SK-N-SH (cell line): ENCODE results near the gene FKBP8. TPM values are rescaled to one million over a fixed set of nuclear protein-coding genes. Genes with fewer than 3 reads are reported as not detected.

ENCODE experiments used
- CTCF ChIA-PET: fragments of 300-600, 350-600 bp; formaldehyde crosslinking; extraction: SDS; loops from one replicate; lab custom pipeline; 2021; lab: Yijun Ruan, JAX
- POLR2A ChIA-PET: fragments of 350-600 bp; sonication (Branson Sonifier 250); formaldehyde crosslinking; extraction: SDS; loops from one replicate; lab custom pipeline; 2020; ENCODE audit warnings: antibody characterized with exemption, inconsistent platforms; lab: Yijun Ruan, JAX
- DNase-seq: peaks from one replicate; pipeline ENCODE4 v3.0.0; 2012
- H2AFZ ChIP-seq: fragments of 200-600 bp; sonication (generic); 2 replicates; pipeline ENCODE4 v1.8.1; 2016; ENCODE audit warnings: antibody characterized with exemption, mild to moderate bottlenecking, low read depth
- H3F3A ChIP-seq: fragments of 200-600 bp; sonication (generic); replicated peaks from 2 replicates; pipeline ENCODE3; 2016; ENCODE audit warnings: antibody characterized with exemption, mild to moderate bottlenecking; ENCODE audit not compliant: insufficient read depth
- H3K27ac ChIP-seq, 2 experiments: fragments of 200-500 bp in 1 of 2; fragments of 200-600 bp in 1 of 2; sonication (Bioruptor generic) in 1 of 2; sonication (generic), shearing (Covaris generic) in 1 of 2; 2 replicates each; pipeline versions ENCODE4 v1.5.1 to v1.6.1; 2014 to 2016; ENCODE audit warnings: low read depth in 2 of 2, inconsistent platforms in 1 of 2, low read length in 1 of 2, mild to moderate bottlenecking in 1 of 2, mixed read lengths in 1 of 2
- H3K27me3 ChIP-seq: fragments of 200-600 bp; sonication (generic), shearing (Covaris generic); 2 replicates; pipeline ENCODE4 v1.6.1; 2016; ENCODE audit warnings: mixed run types; ENCODE audit not compliant: insufficient read depth
- H3K36me3 ChIP-seq, 2 experiments: fragments of 200-500 bp in 1 of 2; fragments of 200-600 bp in 1 of 2; sonication (Bioruptor generic) in 1 of 2; sonication (generic) in 1 of 2; replicated peaks in 1 of 2; 2 replicates each; pipeline versions ENCODE3 to v1.5.1; 2014 to 2016; ENCODE audit warnings: low read length in 1 of 2, mild to moderate bottlenecking in 1 of 2; ENCODE audit not compliant: insufficient read depth in 2 of 2, control insufficient read depth in 1 of 2
- H3K4me1 ChIP-seq, 2 experiments: fragments of 200-500 bp in 1 of 2; fragments of 200-600 bp in 1 of 2; sonication (Bioruptor generic) in 1 of 2; sonication (generic), shearing (Covaris generic) in 1 of 2; 2 replicates each; pipeline versions ENCODE4 v1.5.1 to v1.6.1; 2014 to 2016; ENCODE audit warnings: low read depth in 1 of 2, low read length in 1 of 2, mixed run types in 1 of 2; ENCODE audit not compliant: insufficient read depth in 2 of 2, control insufficient read depth in 1 of 2
- H3K4me2 ChIP-seq: fragments of 200-600 bp; sonication (generic), shearing (Covaris generic); 2 replicates; pipeline ENCODE4 v1.6.1; 2017; ENCODE audit warnings: mixed run types
- H3K4me3 ChIP-seq, 2 experiments: fragments of 200-500 bp in 1 of 2; fragments of 200-600 bp in 1 of 2; sonication (Bioruptor generic) in 1 of 2; sonication (generic), shearing (Covaris generic) in 1 of 2; 2 replicates each; pipeline versions ENCODE4 v1.5.1 to v1.8.1; 2014 to 2016; ENCODE audit warnings: low read depth in 2 of 2, inconsistent platforms in 1 of 2, low read length in 1 of 2, mild to moderate bottlenecking in 1 of 2, mixed read lengths in 1 of 2, moderate library complexity in 1 of 2
- H3K79me2 ChIP-seq: fragments of 200-600 bp; sonication (generic); 2 replicates; pipeline ENCODE4 v1.8.1; 2017; ENCODE audit warnings: mild to moderate bottlenecking; ENCODE audit not compliant: insufficient read depth
- H3K9ac ChIP-seq: fragments of 200-600 bp; sonication (generic); 2 replicates; pipeline ENCODE4 v1.6.1; 2017; ENCODE audit warnings: mixed run types
- H3K9me2 ChIP-seq: fragments of 200-600 bp; sonication (generic); 2 replicates; pipeline ENCODE4 v1.6.1; 2017; ENCODE audit warnings: mixed run types
- H3K9me3 ChIP-seq: fragments of 200-600 bp; sonication (generic); 2 replicates; pipeline ENCODE4 v1.6.1; 2017; ENCODE audit warnings: mixed run types, mild to moderate bottlenecking, moderate library complexity
- H4K20me1 ChIP-seq: fragments of 200-600 bp; sonication (generic); 2 replicates; pipeline ENCODE4 v1.6.1; 2017; ENCODE audit warnings: mild to moderate bottlenecking, mixed run types; ENCODE audit not compliant: insufficient read depth
- CHD2 ChIP-seq: fragments of 150-350 bp; IDR thresholded peaks from 2 replicates; pipeline ENCODE4 v1.6.1; 2018; ENCODE audit warnings: low read length; ENCODE audit not compliant: partially characterized antibody
- FOXM1 ChIP-seq: IDR thresholded peaks from 2 replicates; pipeline ENCODE4 v1.4.0; 2012; ENCODE audit warnings: low read depth, mild to moderate bottlenecking
- GATA2 ChIP-seq: sonication (generic); formaldehyde crosslinking; IDR thresholded peaks from 2 replicates; pipeline ENCODE4 v1.5.0; 2020; ENCODE audit warnings: mild to moderate bottlenecking, missing genetic modification reagents
- MXI1 ChIP-seq: IDR thresholded peaks from 2 replicates; pipeline ENCODE4 v1.6.1; 2012; ENCODE audit warnings: mild to moderate bottlenecking, low read depth, low read length, improper control_type of control experiment
- POLR2AphosphoS5 ChIP-seq: IDR thresholded peaks from 2 replicates; pipeline ENCODE4 v1.6.1; 2012; ENCODE audit warnings: low read depth, low read length
- RAD21 ChIP-seq: IDR thresholded peaks from 2 replicates; pipeline ENCODE4 v1.6.1; 2012; ENCODE audit warnings: mild to moderate bottlenecking, low read length
- TAF1 ChIP-seq: IDR thresholded peaks from 2 replicates; pipeline ENCODE4 v1.6.1; 2012; ENCODE audit warnings: low read depth, mild to moderate bottlenecking, low read length, moderate library complexity, borderline replicate concordance
- YY1 ChIP-seq: IDR thresholded peaks from 2 replicates; pipeline ENCODE4 v1.4.0; 2012; ENCODE audit warnings: low read depth, mild to moderate bottlenecking
- WGBS: methylation state at CpG from one replicate; pipeline ENCODE4 v1.1.6; 2017; ENCODE audit warnings: low lambda C conversion rate; 5-methylcytosine and 5-hydroxymethylcytosine counted together
- polyA plus RNA-seq, 3 experiments: library from polyadenylated mRNA; depleted of rRNA; stranded (reverse); fragments of >200 nt; gene quantifications; 2 replicates each; pipeline ENCODE4 v1.2.3, GENCODE V29; 2012

The FKBP8 gene
- polyA plus RNA-seq, 1 of the 3 experiments (the other 2 are of a cell fraction), result 273 TPM

DNA sequence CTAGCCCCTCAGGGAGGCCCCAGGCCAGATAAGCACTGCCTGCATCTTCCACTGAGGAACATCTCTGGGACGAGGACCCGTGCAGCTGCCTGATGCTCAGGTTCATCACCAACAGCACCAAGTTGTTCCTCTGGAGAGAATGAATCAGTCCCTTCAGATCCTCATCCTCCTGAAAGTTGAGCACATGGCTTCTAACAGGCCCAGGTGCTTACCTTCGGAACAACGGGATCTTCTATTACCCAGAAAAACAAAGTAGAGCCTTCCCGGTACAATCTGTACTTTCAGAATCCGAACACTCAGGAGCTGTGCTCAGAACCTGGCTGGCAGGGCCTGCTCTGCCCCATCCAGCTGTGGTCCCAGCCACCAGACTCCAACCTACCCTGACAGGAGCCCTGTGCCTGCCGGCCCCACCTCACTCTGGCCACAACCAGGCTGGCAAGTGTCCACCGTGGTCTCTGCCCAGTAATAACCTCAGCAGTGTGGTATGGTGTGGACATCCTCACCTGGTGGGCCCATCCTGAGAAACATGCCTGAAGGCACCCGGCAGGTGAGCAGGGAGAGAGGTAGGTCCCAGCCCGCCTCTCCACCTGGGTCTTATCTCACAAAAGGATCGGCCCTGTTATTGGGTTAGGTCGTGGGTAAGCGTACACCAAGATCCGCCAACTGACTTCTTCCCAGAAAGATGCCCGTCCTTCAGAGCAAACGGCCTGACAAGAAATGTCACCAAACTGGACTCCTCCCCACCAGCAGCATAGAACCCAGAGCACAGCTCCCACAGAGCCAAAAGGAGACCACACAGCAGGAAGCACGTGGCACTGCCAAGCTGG is 55.6 kb downstream of the FKBP8 start:
- Histone ChIP-seq H3K36me3 (no peaks in the 10 kb centered on the region), H2AFZ (no peak overlapping the region), H3K4me1 (peaks cover 14 to 48% of the 10 kb centered on the region in 2 experiments; a peak in 2 of 4 replicates), H3K27ac (no peak overlapping the region), H3K9ac (no peak overlapping the region), H3K9me2 (no peaks in the 10 kb centered on the region), H3K4me3 (no peak overlapping the region), H3K9me3 (no peaks in the 10 kb centered on the region), H4K20me1 (peaks cover 84% of the 10 kb centered on the region), H3K79me2 (peaks cover 87% of the 10 kb centered on the region), H3F3A (no peaks in the 10 kb centered on the region), H3K4me2 (no peak overlapping the region), H3K27me3 (no peaks in the 10 kb centered on the region)
- DNase-seq, result no peak
- WGBS, result 100% methylated on average over 7 of the region's 17 CpGs
- ChIA-PET POLR2A (interaction anchor here (1.9 kb wide), 1 partner anchor 84 kb away, joined by 10 read pairs; the partner anchor contains the start of gene UBA52), CTCF (interaction anchor here (1.1 to 4.7 kb wide), 17 partner anchors 8 to 368 kb away, joined by 3 to 29 read pairs (median 11); partner anchors contain the start of genes ELL, FKBP8 and REX1BD)
- TF ChIP-seq MXI1, result peak; percentile 45; the same call in 1 of the 2 replicates
- TF ChIP-seq CHD2, result no peak
- TF ChIP-seq FOXM1, result no peak

GRCh38 chr19:18486746-18487145 is 56.6 kb downstream of the FKBP8 start:
- no peak overlapping the region for H2AFZ ChIP-seq
- H3K9me2 ChIP-seq, result no peaks in the 10 kb centered on the region
- H3K79me2 ChIP-seq, result peaks cover 90% of the 10 kb centered on the region
- WGBS, result 92% methylated on average over 6 of the region's 8 CpGs
- no peak for DNase-seq
- H3F3A ChIP-seq, result no peaks in the 10 kb centered on the region
- H3K4me2 ChIP-seq, result peak overlapping the region; percentile 60; the same call in 1 of the 2 replicates
- H3K4me3 ChIP-seq, result no peak overlapping the region
- peaks cover 14 to 39% of the 10 kb centered on the region in 2 experiments; a peak in 2 of 4 replicates for H3K4me1 ChIP-seq
- no peaks in the 10 kb centered on the region for H3K9me3 ChIP-seq
- ChIA-PET POLR2A (no interaction called here), CTCF (interaction anchor here (0.8 to 4.7 kb wide), 9 partner anchors 11 to 361 kb away, joined by 3 to 29 read pairs (median 14); partner anchors contain the start of genes ELL and REX1BD)
- H3K36me3 ChIP-seq, result no peaks in the 10 kb centered on the region
- H3K27ac ChIP-seq, result no peak overlapping the region
- TF ChIP-seq GATA2 (CRISPR knock-in tag) (no peak), RAD21 (no peak)
- H3K27me3 ChIP-seq, result no peaks in the 10 kb centered on the region
- H4K20me1 ChIP-seq, result peaks cover 74% of the 10 kb centered on the region
- H3K9ac ChIP-seq, result no peak overlapping the region

DNA sequence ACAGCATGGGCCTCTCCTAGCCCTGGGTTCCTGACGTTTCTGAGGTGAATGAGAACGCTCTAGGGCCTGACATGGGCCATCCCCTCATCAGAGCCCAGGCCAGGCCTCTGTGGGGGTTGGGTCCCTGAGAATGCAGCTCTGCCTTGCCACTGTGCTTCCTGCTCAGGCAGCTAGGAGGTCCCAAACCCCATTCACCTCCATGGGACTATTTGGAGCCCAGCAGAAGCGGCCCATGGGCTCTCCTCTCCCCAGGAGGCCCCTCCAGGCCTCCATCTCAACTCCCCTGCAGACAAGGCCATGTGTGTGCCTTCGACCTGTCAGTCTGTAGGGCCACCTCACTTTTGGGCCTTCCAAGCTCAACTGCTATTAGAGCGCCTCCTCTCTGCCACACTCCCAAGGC is 58.4 kb downstream of the FKBP8 start:
- H3K9ac ChIP-seq, result no peak overlapping the region
- H3K27ac ChIP-seq, result no peak overlapping the region
- ChIA-PET CTCF (interaction anchor here (1.0 to 3.1 kb wide), 7 partner anchors 11 to 105 kb away, joined by 3 to 14 read pairs (median 4); no protein-coding TSS in a partner anchor), POLR2A (no interaction called here)
- H3K4me1 ChIP-seq, result peaks cover 20 to 44% of the 10 kb centered on the region in 2 experiments; a peak in 2 of 4 replicates
- no peaks in the 10 kb centered on the region for H3K9me2 ChIP-seq
- no peak overlapping the region for H3K4me2 ChIP-seq
- no peaks in the 10 kb centered on the region for H3K36me3 ChIP-seq
- DNase-seq, result no peak
- no peaks in the 10 kb centered on the region for H3F3A ChIP-seq
- TF ChIP-seq YY1 (no peak), POLR2AphosphoS5 (no peak), TAF1 (no peak), CHD2 (no peak)
- 100% methylated on average over 1 of the region's 5 CpGs for WGBS
- H2AFZ ChIP-seq, result no peak overlapping the region
- H3K79me2 ChIP-seq, result peaks cover 93% of the 10 kb centered on the region
- H3K27me3 ChIP-seq, result no peaks in the 10 kb centered on the region
- peaks cover 59% of the 10 kb centered on the region for H4K20me1 ChIP-seq
- H3K4me3 ChIP-seq, result no peak overlapping the region
- H3K9me3 ChIP-seq, result no peaks in the 10 kb centered on the region
